Neural cell (in vitro differentiated cells): Measurements from ENCODE around the gene LTBP4. TPM values are rescaled to one million over a fixed set of nuclear protein-coding genes. Genes with fewer than 3 reads are reported as not detected.

ENCODE experiments used
- H2AFZ ChIP-seq: fragments of 200-600, 300-800 bp; sonication (generic), shearing (Covaris generic); 2 replicates; pipeline ENCODE4 v1.6.0; 2014; ENCODE audit warnings: low read depth, mild to moderate bottlenecking, antibody characterized with exemption, low read length, moderate library complexity
- H3F3A ChIP-seq: fragments of 200-600 bp; shearing (Covaris generic); 2 replicates; pipeline ENCODE4 v1.6.1; 2016; ENCODE audit warnings: mild to moderate bottlenecking, moderate library complexity, mixed read lengths, antibody characterized with exemption, low read length; ENCODE audit not compliant: insufficient read depth, poor library complexity, severe bottlenecking
- H3K27ac ChIP-seq: fragments of 200-600, 300-800 bp; sonication (generic), shearing (Covaris generic); 2 replicates; pipeline ENCODE4 v1.5.1; 2014; ENCODE audit warnings: mild to moderate bottlenecking, low read length, moderate library complexity
- H3K27me3 ChIP-seq: fragments of 300-800, 200-600 bp; sonication (generic), shearing (Covaris generic); 2 replicates; pipeline ENCODE4 v1.6.0; 2014; ENCODE audit warnings: mild to moderate bottlenecking, low read depth, low read length, moderate library complexity; ENCODE audit not compliant: insufficient read depth
- H3K36me3 ChIP-seq: fragments of 300-800, 200-600 bp; sonication (generic), shearing (Covaris generic); 2 replicates; pipeline ENCODE4 v1.5.1; 2014; ENCODE audit warnings: mild to moderate bottlenecking, antibody characterized with exemption, low read length, moderate library complexity; ENCODE audit not compliant: insufficient read depth
- H3K4me2 ChIP-seq: fragments of 300-800, 200-600 bp; sonication (generic), shearing (Covaris generic); 2 replicates; pipeline ENCODE4 v1.6.0; 2014; ENCODE audit warnings: mild to moderate bottlenecking, low read length
- H3K4me3 ChIP-seq: fragments of 300-800, 200-600 bp; sonication (generic), shearing (Covaris generic); 2 replicates; pipeline ENCODE4 v1.5.1; 2014; ENCODE audit warnings: mild to moderate bottlenecking, low read length, moderate library complexity
- H3K79me2 ChIP-seq: fragments of 200-600 bp; shearing (Covaris generic); replicated peaks from 2 replicates; pipeline ENCODE4 v1.6.0; 2014; ENCODE audit warnings: mild to moderate bottlenecking, low read length, moderate library complexity; ENCODE audit not compliant: insufficient read depth
- H3K9ac ChIP-seq: fragments of 300-800, 200-600 bp; sonication (generic), shearing (Covaris generic); 2 replicates; pipeline ENCODE4 v1.6.1; 2016; ENCODE audit warnings: mild to moderate bottlenecking, low read length, mixed read lengths
- H3K9me2 ChIP-seq: fragments of 200-600 bp; shearing (Covaris generic); 2 replicates; pipeline ENCODE4 v1.6.1; 2016; ENCODE audit warnings: mild to moderate bottlenecking, low read length, mixed read lengths; ENCODE audit not compliant: insufficient read depth
- H3K9me3 ChIP-seq: fragments of 200-600, 300-800 bp; sonication (generic), shearing (Covaris generic); 2 replicates; pipeline ENCODE4 v1.6.1; 2016; ENCODE audit warnings: mild to moderate bottlenecking, mixed run types, low read length, moderate library complexity, mixed read lengths
- H4K20me1 ChIP-seq: fragments of 200-600 bp; shearing (Covaris generic); 2 replicates; pipeline ENCODE4 v1.6.1; 2016; ENCODE audit warnings: mild to moderate bottlenecking, mixed run types; ENCODE audit not compliant: insufficient read depth
- EP300 ChIP-seq: fragments of 450-650 bp; conservative IDR thresholded peaks from 2 replicates; pipeline ENCODE4 v1.6.1; 2014; ENCODE audit warnings: antibody characterized with exemption, mild to moderate bottlenecking, moderate library complexity; ENCODE audit not compliant: poor library complexity, severe bottlenecking
- EZH2 ChIP-seq: fragments of 200-600, 300-800 bp; shearing (Covaris generic), sonication (generic); IDR thresholded peaks from 2 replicates; pipeline ENCODE4 v1.6.1; 2014; ENCODE audit warnings: antibody characterized with exemption, low read length, borderline replicate concordance, mild to moderate bottlenecking; ENCODE audit not compliant: insufficient read depth, poor library complexity, severe bottlenecking
- MXI1 ChIP-seq: fragments of 450-650 bp; conservative IDR thresholded peaks from 2 replicates; pipeline ENCODE4 v1.6.1; 2014; ENCODE audit warnings: antibody characterized with exemption, mild to moderate bottlenecking; ENCODE audit not compliant: poor library complexity, severe bottlenecking
- POLR2AphosphoS5 ChIP-seq: IDR thresholded peaks from 2 replicates; pipeline ENCODE4 v1.6.1; 2012
- RAD21 ChIP-seq: fragments of 450-650 bp; conservative IDR thresholded peaks from 2 replicates; pipeline ENCODE4 v1.6.1; 2014; ENCODE audit warnings: antibody characterized with exemption, mild to moderate bottlenecking, moderate library complexity
- SMC3 ChIP-seq: fragments of 450-650 bp; conservative IDR thresholded peaks from 2 replicates; pipeline ENCODE4 v1.6.1; 2014; ENCODE audit warnings: antibody characterized with exemption, mild to moderate bottlenecking, moderate library complexity; ENCODE audit not compliant: poor library complexity
- TAF1 ChIP-seq: IDR thresholded peaks from 2 replicates; pipeline ENCODE4 v1.6.1; 2012; ENCODE audit warnings: low read depth
- polyA plus RNA-seq: library from polyadenylated mRNA; depleted of rRNA; stranded (reverse); fragments of >200 nt; gene quantifications from 2 replicates; pipeline ENCODE4 v1.2.3, GENCODE V29; 2014
- TF ChIP-seq, protein P1 (sequence below): IDR thresholded peaks from 2 replicates; pipeline ENCODE4 v1.6.1; 2012; ENCODE audit warnings: borderline replicate concordance
- TF ChIP-seq, protein P2 (sequence below): fragments of 450-650 bp; IDR thresholded peaks from 2 replicates; pipeline ENCODE4 v1.5.1; 2014; ENCODE audit warnings: antibody characterized with exemption, mild to moderate bottlenecking, moderate library complexity; ENCODE audit not compliant: poor library complexity, severe bottlenecking

The LTBP4 gene
- polyA plus RNA-seq, 1 donor from 2014 or later: 55.6 TPM

DNA sequence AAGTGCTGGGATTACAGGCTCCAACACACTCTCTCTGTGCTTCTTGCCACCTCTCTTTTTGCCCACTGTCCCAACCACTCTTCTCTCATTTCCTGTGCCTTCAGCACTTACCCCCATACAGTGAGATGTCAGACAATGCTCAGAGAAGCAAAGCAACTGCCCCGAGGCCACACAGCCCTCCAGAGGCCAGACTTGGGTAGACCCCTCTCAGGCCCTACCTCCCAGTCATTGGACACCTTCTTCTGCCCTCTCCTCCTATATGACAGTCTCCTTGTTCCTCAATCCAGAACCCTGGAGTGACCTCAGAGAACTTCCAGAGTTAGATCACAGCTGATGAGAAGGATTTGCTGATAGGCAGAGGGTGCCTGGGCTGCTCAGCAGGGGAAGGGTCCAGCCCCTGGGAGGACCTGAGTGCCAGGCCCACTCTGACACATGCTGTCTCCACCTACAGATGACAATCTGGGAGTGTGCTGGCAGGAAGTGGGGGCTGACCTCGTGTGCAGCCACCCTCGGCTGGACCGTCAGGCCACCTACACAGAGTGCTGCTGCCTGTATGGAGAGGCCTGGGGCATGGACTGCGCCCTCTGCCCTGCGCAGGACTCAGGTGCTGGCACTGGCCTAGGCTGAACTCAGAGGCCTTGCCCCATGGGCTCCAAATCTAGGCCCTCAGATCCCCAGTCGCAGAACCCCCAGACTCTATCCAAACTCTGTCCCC, 24.4 kb downstream of the LTBP4 start:
- no peaks in the 10 kb centered on the region for H4K20me1 ChIP-seq
- H3K4me3 ChIP-seq: no peak overlapping the region
- no peaks in the 10 kb centered on the region for H3K36me3 ChIP-seq
- no peak overlapping the region for H3K4me2 ChIP-seq
- H3K9ac ChIP-seq: no peak overlapping the region
- TF ChIP-seq EP300 (no peak), EZH2 (no peak)
- TF ChIP-seq, protein P1, sequence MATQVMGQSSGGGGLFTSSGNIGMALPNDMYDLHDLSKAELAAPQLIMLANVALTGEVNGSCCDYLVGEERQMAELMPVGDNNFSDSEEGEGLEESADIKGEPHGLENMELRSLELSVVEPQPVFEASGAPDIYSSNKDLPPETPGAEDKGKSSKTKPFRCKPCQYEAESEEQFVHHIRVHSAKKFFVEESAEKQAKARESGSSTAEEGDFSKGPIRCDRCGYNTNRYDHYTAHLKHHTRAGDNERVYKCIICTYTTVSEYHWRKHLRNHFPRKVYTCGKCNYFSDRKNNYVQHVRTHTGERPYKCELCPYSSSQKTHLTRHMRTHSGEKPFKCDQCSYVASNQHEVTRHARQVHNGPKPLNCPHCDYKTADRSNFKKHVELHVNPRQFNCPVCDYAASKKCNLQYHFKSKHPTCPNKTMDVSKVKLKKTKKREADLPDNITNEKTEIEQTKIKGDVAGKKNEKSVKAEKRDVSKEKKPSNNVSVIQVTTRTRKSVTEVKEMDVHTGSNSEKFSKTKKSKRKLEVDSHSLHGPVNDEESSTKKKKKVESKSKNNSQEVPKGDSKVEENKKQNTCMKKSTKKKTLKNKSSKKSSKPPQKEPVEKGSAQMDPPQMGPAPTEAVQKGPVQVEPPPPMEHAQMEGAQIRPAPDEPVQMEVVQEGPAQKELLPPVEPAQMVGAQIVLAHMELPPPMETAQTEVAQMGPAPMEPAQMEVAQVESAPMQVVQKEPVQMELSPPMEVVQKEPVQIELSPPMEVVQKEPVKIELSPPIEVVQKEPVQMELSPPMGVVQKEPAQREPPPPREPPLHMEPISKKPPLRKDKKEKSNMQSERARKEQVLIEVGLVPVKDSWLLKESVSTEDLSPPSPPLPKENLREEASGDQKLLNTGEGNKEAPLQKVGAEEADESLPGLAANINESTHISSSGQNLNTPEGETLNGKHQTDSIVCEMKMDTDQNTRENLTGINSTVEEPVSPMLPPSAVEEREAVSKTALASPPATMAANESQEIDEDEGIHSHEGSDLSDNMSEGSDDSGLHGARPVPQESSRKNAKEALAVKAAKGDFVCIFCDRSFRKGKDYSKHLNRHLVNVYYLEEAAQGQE: no peak
- H3F3A ChIP-seq: no peaks in the 10 kb centered on the region
- H3K9me2 ChIP-seq: no peaks in the 10 kb centered on the region
- H3K27me3 ChIP-seq: no peaks in the 10 kb centered on the region
- H3K9me3 ChIP-seq: no peaks in the 10 kb centered on the region
- no peaks in the 10 kb centered on the region for H3K79me2 ChIP-seq
- no peak overlapping the region for H2AFZ ChIP-seq
- no peak overlapping the region for H3K27ac ChIP-seq

DNA sequence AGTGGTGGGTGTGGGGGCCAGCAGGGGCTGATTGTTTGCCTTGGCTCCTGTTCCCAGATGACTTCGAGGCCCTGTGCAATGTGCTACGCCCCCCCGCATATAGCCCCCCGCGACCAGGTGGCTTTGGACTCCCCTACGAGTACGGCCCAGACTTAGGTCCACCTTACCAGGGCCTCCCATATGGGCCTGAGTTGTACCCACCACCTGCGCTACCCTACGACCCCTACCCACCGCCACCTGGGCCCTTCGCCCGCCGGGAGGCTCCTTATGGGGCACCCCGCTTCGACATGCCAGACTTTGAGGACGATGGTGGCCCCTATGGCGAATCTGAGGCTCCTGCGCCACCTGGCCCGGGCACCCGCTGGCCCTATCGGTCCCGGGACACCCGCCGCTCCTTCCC, 25.7 kb downstream of the LTBP4 start:
- no peaks in the 10 kb centered on the region for H3K9me2 ChIP-seq
- no peak overlapping the region for H3K4me3 ChIP-seq
- no peaks in the 10 kb centered on the region for H3K79me2 ChIP-seq
- no peaks in the 10 kb centered on the region for H3K36me3 ChIP-seq
- no peaks in the 10 kb centered on the region for H3K9me3 ChIP-seq
- H4K20me1 ChIP-seq: no peaks in the 10 kb centered on the region
- H3F3A ChIP-seq: no peaks in the 10 kb centered on the region
- no peak overlapping the region for H3K27ac ChIP-seq
- H2AFZ ChIP-seq: no peak overlapping the region
- H3K4me2 ChIP-seq: no peak overlapping the region
- no peak for TF ChIP-seq TAF1
- no peak for TF ChIP-seq POLR2AphosphoS5
- TF ChIP-seq, protein P1: no peak
- no peak for TF ChIP-seq MXI1
- TF ChIP-seq RAD21: no peak
- no peak for TF ChIP-seq EP300
- TF ChIP-seq, protein P2, sequence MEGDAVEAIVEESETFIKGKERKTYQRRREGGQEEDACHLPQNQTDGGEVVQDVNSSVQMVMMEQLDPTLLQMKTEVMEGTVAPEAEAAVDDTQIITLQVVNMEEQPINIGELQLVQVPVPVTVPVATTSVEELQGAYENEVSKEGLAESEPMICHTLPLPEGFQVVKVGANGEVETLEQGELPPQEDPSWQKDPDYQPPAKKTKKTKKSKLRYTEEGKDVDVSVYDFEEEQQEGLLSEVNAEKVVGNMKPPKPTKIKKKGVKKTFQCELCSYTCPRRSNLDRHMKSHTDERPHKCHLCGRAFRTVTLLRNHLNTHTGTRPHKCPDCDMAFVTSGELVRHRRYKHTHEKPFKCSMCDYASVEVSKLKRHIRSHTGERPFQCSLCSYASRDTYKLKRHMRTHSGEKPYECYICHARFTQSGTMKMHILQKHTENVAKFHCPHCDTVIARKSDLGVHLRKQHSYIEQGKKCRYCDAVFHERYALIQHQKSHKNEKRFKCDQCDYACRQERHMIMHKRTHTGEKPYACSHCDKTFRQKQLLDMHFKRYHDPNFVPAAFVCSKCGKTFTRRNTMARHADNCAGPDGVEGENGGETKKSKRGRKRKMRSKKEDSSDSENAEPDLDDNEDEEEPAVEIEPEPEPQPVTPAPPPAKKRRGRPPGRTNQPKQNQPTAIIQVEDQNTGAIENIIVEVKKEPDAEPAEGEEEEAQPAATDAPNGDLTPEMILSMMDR: no peak
- no peak for TF ChIP-seq SMC3
- no peak for TF ChIP-seq EZH2
- no peaks in the 10 kb centered on the region for H3K27me3 ChIP-seq
- no peak overlapping the region for H3K9ac ChIP-seq
